GM12878 (cell line): ENCODE measurements around the gene PAPPA. TPM values are rescaled to one million over a fixed set of nuclear protein-coding genes. Genes with fewer than 3 reads are reported as not detected.

Source experiments
- ATAC-seq: fragments of 200-7000 bp; cut with Tn5 transposase; 3 replicates; pipeline ENCODE4 v1.9.1; 2020; ENCODE audit warnings: mild to moderate bottlenecking, moderate library complexity
- BruUV-seq: library from RNA; stranded (reverse); fragments of 400-500 nt; replicated peaks from 2 replicates; lab custom pipeline; 2021; lab: Mats Ljungman, UMichigan
- CTCF ChIA-PET: fragments of 300-600 bp; sonication (Branson Sonifier 250); formaldehyde crosslinking; extraction: SDS; loops from one replicate; lab custom pipeline; 2021; ENCODE audit warnings: inconsistent platforms; lab: Yijun Ruan, JAX
- POLR2A ChIA-PET: fragments of 350-600 bp; formaldehyde crosslinking; extraction: SDS; loops from one replicate; lab custom pipeline; 2021; ENCODE audit warnings: inconsistent platforms; lab: Charles Lee
- RAD21 ChIA-PET: fragments of 300-600 bp; sonication (Branson Sonifier 250); formaldehyde crosslinking; loops from one replicate; lab custom pipeline; 2023; ENCODE audit warnings: antibody characterized with exemption; ENCODE audit not compliant: unreplicated experiment; lab: Charles Lee
- SMC1A ChIA-PET: fragments of 300-600 bp; sonication (Branson Sonifier 250); formaldehyde crosslinking; loops from one replicate; lab custom pipeline; 2023; ENCODE audit not compliant: unreplicated experiment, uncharacterized antibody; lab: Charles Lee
- DNase-seq: peaks from one replicate; pipeline ENCODE4 v3.0.0-alpha.2; 2011; ENCODE audit warnings: low read depth, low spot score
- FAIRE-seq: peaks from 3 replicates; lab custom pipeline; 2011; peaks lifted over from hg19 to GRCh38; lab: Jason Lieb, UNC
- H2AFZ ChIP-seq: 2 replicates; pipeline ENCODE4 v1.6.0; 2011; ENCODE audit warnings: low read depth, low read length, control low read depth; ENCODE audit not compliant: control insufficient read depth
- H3K27ac ChIP-seq: 2 replicates; pipeline ENCODE4 v1.5.1; 2011; ENCODE audit warnings: control low read depth; ENCODE audit not compliant: control insufficient read depth, insufficient read depth
- H3K27me3 ChIP-seq, 2 experiments: replicated peaks in 1 of 2; 2 replicates each; pipeline versions ENCODE4 v1.6.0 to v1.6.1; 2011; ENCODE audit warnings: low read length in 1 of 2; ENCODE audit not compliant: control insufficient read depth in 2 of 2, insufficient read depth in 2 of 2
- H3K36me3 ChIP-seq, 2 experiments: 2 replicates each; pipeline ENCODE4 v1.5.1; 2011; ENCODE audit warnings: low read length in 1 of 2; ENCODE audit not compliant: control insufficient read depth in 2 of 2, insufficient read depth in 2 of 2
- H3K4me1 ChIP-seq: 2 replicates; pipeline ENCODE4 v1.6.1; 2011; ENCODE audit warnings: mild to moderate bottlenecking, low read length, moderate library complexity, mixed read lengths; ENCODE audit not compliant: control insufficient read depth, insufficient read depth
- H3K4me2 ChIP-seq: 2 replicates; pipeline ENCODE4 v1.6.0; 2011; ENCODE audit warnings: control low read depth; ENCODE audit not compliant: control insufficient read depth, insufficient read depth
- H3K4me3 ChIP-seq: fragments of 200-600 bp; sonication (generic); 2 replicates; pipeline ENCODE4 v1.5.1; 2016
- H3K79me2 ChIP-seq: 2 replicates; pipeline ENCODE4 v1.6.0; 2011; ENCODE audit warnings: low read length; ENCODE audit not compliant: control insufficient read depth, insufficient read depth
- H3K9ac ChIP-seq: 2 replicates; pipeline ENCODE4 v1.8.0; 2011; ENCODE audit warnings: low read length, control low read depth, mixed read lengths; ENCODE audit not compliant: control insufficient read depth, insufficient read depth
- H3K9me3 ChIP-seq: replicated peaks from 3 replicates; pipeline ENCODE4 v1.5.1; 2011; ENCODE audit warnings: mild to moderate bottlenecking, low read length; ENCODE audit not compliant: control insufficient read depth, insufficient read depth
- H4K20me1 ChIP-seq: 2 replicates; pipeline ENCODE4 v1.6.0; 2011; ENCODE audit not compliant: control insufficient read depth, insufficient read depth
- CHD1 ChIP-seq: IDR thresholded peaks from 2 replicates; pipeline ENCODE4 v1.6.1; 2012; ENCODE audit warnings: low read depth, low read length, improper control_type of control experiment
- CREB1 ChIP-seq: IDR thresholded peaks from 2 replicates; pipeline ENCODE4 v1.6.1; 2012; ENCODE audit warnings: low read depth, mild to moderate bottlenecking, inconsistent platforms
- CREM ChIP-seq: IDR thresholded peaks from 2 replicates; pipeline ENCODE4 v1.6.1; 2014; ENCODE audit warnings: antibody characterized with exemption, low read depth
- EP300 ChIP-seq, 2 experiments: fragments of 150-350 bp in 1 of 2; IDR thresholded peaks; 2 replicates each; pipeline ENCODE4 v1.6.1; 2011 to 2012; ENCODE audit warnings: low read depth in 2 of 2, low read length in 2 of 2, borderline replicate concordance in 1 of 2, improper control_type of control experiment in 1 of 2, inconsistent platforms in 1 of 2; ENCODE audit not compliant: control insufficient read depth in 1 of 2
- KDM1A ChIP-seq: fragments of 200-600 bp; sonication (generic); IDR thresholded peaks from 2 replicates; pipeline ENCODE4 v1.6.1; 2016; ENCODE audit warnings: borderline replicate concordance
- NR2C2 ChIP-seq: IDR thresholded peaks from 2 replicates; pipeline ENCODE4 v1.6.1; 2011; ENCODE audit warnings: borderline replicate concordance, low read depth; ENCODE audit not compliant: control insufficient read depth, insufficient read length
- RAD21 ChIP-seq: IDR thresholded peaks from 2 replicates; pipeline ENCODE4 v1.6.1; 2011; ENCODE audit warnings: mild to moderate bottlenecking, low read depth, low read length, moderate library complexity; ENCODE audit not compliant: insufficient read depth
- SMARCA5 ChIP-seq: fragments of 450-650 bp; IDR thresholded peaks from 2 replicates; pipeline ENCODE4 v1.6.1; 2017; ENCODE audit warnings: mild to moderate bottlenecking
- TAF1 ChIP-seq: IDR thresholded peaks from 2 replicates; pipeline ENCODE4 v1.6.1; 2011; ENCODE audit warnings: mild to moderate bottlenecking, low read depth, low read length, borderline replicate concordance
- TCF3 ChIP-seq: IDR thresholded peaks from 2 replicates; pipeline ENCODE4 v1.6.1; 2012; ENCODE audit warnings: low read depth, mild to moderate bottlenecking, low read length, borderline replicate concordance; ENCODE audit not compliant: insufficient read depth
- ZNF384 ChIP-seq: IDR thresholded peaks from 2 replicates; pipeline ENCODE4 v1.6.1; 2012; ENCODE audit warnings: low read depth, mild to moderate bottlenecking, low read length, improper control_type of control experiment, borderline replicate concordance
- ZSCAN29 ChIP-seq: fragments of 450-650 bp; IDR thresholded peaks from 2 replicates; pipeline ENCODE4 v1.6.1; 2017; ENCODE audit warnings: mild to moderate bottlenecking, moderate library complexity
- WGBS: methylation state at CpG from one replicate; pipeline ENCODE4 v1.1.6; 2016; ENCODE audit warnings: low lambda C conversion rate; ENCODE audit not compliant: insufficient replicate concordance, insufficient coverage; ENCODE audit errors: missing lambda C conversion rate; 5-methylcytosine and 5-hydroxymethylcytosine counted together
- in situ Hi-C: fragments of 300-500 bp; cut with MboI; formaldehyde crosslinking; loops from 9 replicates; pipeline ENCODE4 v1.14.3; 2018; ENCODE audit warnings: mixed read lengths
- intact Hi-C: fragments of 100-400 bp; cut with micrococcal nuclease; formaldehyde crosslinking; loops from one replicate; pipeline ENCODE4 v1.14.2; 2022; ENCODE audit not compliant: unreplicated experiment
- polyA plus RNA-seq, 11 experiments: library from polyadenylated mRNA; depleted of rRNA in 4 of 11; unstranded in 6 of 11; stranded (reverse) in 5 of 11; fragments of >200 nt; fragmentation: Nextera tagmentation in 4 of 11; fragmentation: Illumina TruSeq in 1 of 11; extraction: Ambion mirVana in 4 of 11; extraction: Trizol in 1 of 11; gene quantifications; 1 replicate in 1 of 11; 2 replicates in 10 of 11; pipeline versions ENCODE4 v1.2.1 to v1.2.3, GENCODE V29; 2011 to 2016; ENCODE audit warnings: inconsistent platforms in 2 of 11, missing spikeins in 2 of 11, low read depth in 1 of 11
- total RNA-seq, 4 experiments: library from RNA; depleted of rRNA in 3 of 4; stranded (reverse); fragments of >200 nt in 3 of 4; fragmentation: Illumina TruSeq in 1 of 4; extraction: Trizol in 1 of 4; gene quantifications; 2 replicates each; pipeline versions ENCODE4 v1.2.1 to v1.2.3, GENCODE V29; 2013 to 2021
- TF ChIP-seq, protein P1 (sequence below): fragments of 450-650 bp; IDR thresholded peaks from 2 replicates; pipeline ENCODE4 v1.6.1; 2017; ENCODE audit warnings: mild to moderate bottlenecking, moderate library complexity

Gene PAPPA
- total and polyA plus RNA-seq, 10 of the 15 experiments (the other 5 are each of a cell fraction or from before 2014, with no cell fraction given) = under 0.01 to 0.19 (median 0.02) TPM; not detected in 4

DNA sequence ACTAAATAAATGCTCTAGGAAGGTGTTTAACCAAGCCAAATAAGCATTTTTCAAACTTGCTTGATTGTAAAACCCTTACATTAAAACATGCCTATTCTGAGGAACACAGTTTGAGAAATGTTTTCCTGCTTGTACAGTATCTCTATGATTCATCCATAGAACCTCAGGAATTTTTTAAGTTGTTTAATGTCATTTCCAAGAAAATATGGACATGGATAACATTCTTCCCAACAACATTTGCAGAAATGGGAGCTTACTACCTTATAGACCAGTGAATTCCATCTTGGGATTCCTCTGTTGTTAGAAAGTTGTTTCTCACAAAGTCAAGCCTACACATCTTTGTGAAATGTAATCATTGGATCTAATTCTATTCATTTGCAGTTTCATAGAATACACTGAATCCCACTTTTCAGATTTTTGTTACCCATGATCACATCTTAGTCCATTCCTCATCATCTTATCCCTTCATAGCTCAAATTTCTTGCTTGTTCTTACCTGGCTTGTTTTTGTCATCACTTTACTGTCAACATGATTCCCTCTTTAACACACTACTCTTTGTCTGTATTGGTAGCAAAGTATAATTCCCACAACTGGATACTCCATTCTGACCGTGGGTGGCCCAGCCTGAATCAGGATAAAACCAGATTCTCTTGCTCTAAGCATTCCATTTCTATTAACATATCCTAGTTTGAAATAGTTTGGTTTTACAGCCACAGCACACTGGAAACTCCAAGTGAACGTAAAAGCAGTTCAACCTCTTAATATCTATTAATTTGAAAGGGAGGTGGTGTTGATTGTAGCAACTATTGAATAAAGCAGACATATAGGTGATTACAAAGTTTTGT is 49.4 kb upstream of the PAPPA start:
- intact Hi-C loops = no loop called here
- in situ Hi-C loops = no loop called here
- POLR2A ChIA-PET = no interaction called here
- H3K4me1 ChIP-seq = no peaks in the 10 kb centered on the region
- no peaks in the 10 kb centered on the region for H3K36me3 ChIP-seq
- no peak overlapping the region for H3K4me3 ChIP-seq
- H4K20me1 ChIP-seq = no peaks in the 10 kb centered on the region
- no peaks in the 10 kb centered on the region for H3K9me3 ChIP-seq
- no peak overlapping the region for H2AFZ ChIP-seq
- RAD21 ChIA-PET = no interaction called here
- DNase-seq (no peak), FAIRE-seq (no peak), ATAC-seq (no peak)
- SMC1A ChIA-PET = no interaction called here
- H3K27me3 ChIP-seq = no peaks in the 10 kb centered on the region
- H3K79me2 ChIP-seq = no peaks in the 10 kb centered on the region
- no peak overlapping the region for H3K4me2 ChIP-seq
- no peak overlapping the region for H3K27ac ChIP-seq
- CTCF ChIA-PET = no interaction called here
- TF ChIP-seq CREB1 (no peak), KDM1A (no peak), SMARCA5 (no peak), NR2C2 (no peak), EP300 (IDR thresholded peaks at IDR 0.05; ENCODE audit: borderline replicate concordance in 1 of 2, control insufficient read depth in 1 of 2, low read depth in 2 of 2, low read length in 2 of 2) (no peak), ZSCAN29 (no peak), TCF3 (no peak), CREM (no peak), TAF1 (no peak), RAD21 (no peak), CHD1 (no peak), ZNF384 (no peak)
- TF ChIP-seq, protein P1, sequence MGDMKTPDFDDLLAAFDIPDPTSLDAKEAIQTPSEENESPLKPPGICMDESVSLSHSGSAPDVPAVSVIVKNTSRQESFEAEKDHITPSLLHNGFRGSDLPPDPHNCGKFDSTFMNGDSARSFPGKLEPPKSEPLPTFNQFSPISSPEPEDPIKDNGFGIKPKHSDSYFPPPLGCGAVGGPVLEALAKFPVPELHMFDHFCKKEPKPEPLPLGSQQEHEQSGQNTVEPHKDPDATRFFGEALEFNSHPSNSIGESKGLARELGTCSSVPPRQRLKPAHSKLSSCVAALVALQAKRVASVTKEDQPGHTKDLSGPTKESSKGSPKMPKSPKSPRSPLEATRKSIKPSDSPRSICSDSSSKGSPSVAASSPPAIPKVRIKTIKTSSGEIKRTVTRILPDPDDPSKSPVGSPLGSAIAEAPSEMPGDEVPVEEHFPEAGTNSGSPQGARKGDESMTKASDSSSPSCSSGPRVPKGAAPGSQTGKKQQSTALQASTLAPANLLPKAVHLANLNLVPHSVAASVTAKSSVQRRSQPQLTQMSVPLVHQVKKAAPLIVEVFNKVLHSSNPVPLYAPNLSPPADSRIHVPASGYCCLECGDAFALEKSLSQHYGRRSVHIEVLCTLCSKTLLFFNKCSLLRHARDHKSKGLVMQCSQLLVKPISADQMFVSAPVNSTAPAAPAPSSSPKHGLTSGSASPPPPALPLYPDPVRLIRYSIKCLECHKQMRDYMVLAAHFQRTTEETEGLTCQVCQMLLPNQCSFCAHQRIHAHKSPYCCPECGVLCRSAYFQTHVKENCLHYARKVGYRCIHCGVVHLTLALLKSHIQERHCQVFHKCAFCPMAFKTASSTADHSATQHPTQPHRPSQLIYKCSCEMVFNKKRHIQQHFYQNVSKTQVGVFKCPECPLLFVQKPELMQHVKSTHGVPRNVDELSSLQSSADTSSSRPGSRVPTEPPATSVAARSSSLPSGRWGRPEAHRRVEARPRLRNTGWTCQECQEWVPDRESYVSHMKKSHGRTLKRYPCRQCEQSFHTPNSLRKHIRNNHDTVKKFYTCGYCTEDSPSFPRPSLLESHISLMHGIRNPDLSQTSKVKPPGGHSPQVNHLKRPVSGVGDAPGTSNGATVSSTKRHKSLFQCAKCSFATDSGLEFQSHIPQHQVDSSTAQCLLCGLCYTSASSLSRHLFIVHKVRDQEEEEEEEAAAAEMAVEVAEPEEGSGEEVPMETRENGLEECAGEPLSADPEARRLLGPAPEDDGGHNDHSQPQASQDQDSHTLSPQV = no peak
- TF ChIP-seq, all 136 proteins: peak for 0
- BruUV-seq = no TSS peak
- H3K9ac ChIP-seq = no peak overlapping the region
- 3% methylated on average over 2 of the region's 2 CpGs for WGBS
